HG02759 (cell line): ENCODE measurements around the gene ATXN2.
A peak's percentile ranks its signal among the peaks of the same experiment; 100 is the strongest.
"Not testable (repeated sequence)": the region's sequence is repeated elsewhere in the genome, so short reads cannot be mapped to it uniquely, and the experiment has no call there.

Experiments used
- ATAC-seq: cut with Tn5 transposase; IDR thresholded peaks from one replicate; pipeline ENCODE4 v1.9.1; 2021; ENCODE audit warnings: mild to moderate bottlenecking, moderate library complexity; ENCODE audit not compliant: unreplicated experiment

The ATXN2 gene

GRCh38 chr12:111406474-111407376, 192.4 kb downstream of the ATXN2 start:
- no peak for ATAC-seq

DNA sequence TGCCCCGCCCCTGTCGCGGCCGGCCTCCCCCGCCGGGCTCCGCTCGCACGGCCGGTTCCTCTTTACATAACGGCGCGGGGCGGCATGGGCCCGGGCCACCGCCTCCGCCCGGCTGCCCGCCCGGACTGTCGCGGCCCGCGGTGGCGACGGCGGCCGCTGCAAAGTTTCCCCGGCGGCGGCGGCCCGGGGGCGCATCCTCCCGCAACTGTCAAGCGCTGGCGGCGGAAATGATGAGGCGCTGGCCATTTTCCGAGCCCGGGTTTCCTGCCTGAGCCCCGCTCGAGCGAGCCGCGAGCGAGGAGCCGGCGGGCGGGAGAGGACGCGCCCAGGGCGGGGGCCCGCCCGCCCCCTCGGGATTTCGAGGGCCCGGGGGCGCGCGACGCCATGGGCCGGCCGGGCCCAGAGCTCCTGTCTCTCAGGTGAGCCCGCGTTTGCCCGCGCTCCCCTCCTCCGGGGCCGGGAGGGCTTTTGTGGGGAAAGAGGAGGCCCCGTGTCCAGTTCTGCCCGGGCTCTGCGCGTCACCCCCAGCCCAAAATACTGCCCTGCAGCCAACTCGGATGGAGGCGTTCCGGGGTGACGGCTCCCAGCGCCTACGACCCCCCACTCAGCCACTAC, 193.1 kb downstream of the ATXN2 start, which contains the start of gene SH2B3:
TSS of gene SH2B3 (plus strand) at position 65 of the 615 bp plus-strand sequence. CDS start 12,223 bp downstream, outside the sequence.
- ATAC-seq = peak; percentile 11

DNA sequence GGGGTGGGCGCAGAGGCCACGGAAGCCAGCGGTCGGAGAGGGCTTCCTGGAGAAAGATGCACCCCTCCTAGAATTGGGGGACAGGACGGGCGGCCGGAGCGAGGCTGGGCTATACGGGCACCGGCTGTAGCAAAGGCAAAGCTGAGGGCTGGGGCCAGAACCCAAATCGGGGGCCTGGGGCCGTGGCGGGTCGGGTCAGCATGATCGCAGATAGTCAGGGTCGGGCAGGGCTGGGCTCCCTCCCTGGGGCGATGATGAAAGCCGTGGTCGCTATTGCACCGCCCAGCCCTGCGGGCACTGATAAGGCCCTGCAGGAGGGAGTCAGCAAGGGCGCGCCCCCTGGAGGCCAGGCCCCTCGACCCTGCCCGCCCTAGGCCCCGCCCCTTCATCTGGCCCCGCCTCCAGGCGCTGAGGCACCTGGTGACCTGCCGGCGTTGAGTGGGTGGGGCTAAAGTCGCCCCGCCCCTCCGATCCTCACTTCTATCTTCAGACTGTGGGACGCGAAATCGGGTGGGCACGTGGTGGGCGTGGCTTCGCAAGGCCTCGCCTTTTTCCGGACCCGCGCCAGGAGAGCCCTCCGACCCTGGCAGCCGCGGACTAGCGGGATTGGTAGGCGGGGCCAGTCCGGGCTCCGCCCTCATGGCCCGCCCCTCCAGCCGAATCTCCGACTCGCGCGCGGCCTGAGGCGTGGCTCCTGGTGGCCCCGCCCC, 193.8 kb downstream of the ATXN2 start:
- ATAC-seq = peak; percentile 60

DNA sequence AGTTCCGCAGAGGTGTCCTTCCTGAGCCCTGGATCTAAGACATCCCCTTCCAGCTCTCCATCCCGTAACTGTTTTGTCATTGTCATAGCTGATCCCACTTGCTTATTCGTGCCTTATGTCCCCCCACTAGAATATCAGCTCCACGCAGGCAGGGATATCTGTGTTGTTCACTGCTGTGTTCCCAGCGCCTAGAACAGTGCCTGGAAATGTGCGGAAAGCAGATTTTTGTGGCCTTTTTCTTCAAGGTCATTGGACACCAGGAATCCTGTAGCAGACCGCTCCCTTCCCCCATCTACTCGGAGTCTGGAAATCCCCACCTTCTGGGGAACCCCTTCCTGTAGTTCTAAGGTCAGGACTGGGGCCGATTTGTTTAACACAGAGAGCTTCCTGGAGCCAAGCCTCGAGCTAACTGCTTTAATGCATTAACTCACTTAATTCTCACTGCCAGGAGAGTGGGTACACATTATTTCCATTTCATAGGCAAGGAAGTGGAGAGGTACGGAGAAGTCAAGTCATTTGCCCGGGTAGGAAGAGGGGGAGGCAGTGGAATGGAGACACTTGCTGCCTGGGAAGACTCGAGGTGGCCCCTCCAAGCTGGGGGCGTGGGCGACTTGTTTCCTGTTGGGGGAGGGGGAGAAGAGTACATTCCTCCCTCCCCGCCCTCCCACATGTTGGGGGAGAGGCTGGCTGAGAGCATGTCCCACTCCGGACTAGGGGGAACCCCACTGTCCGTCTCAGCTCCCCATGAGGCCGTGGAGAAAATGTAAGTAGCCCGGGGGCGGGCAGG, 194.6 kb downstream of the ATXN2 start:
- ATAC-seq = peak; percentile 5

GRCh38 chr12:111402490-111402824, 196.7 kb downstream of the ATXN2 start:
- ATAC-seq = not testable (repeated sequence)
